BLaER1 treated with 17β-estradiol and CSF1 and Interleukin-3, amounts not matched to agents 10 nM and 100 nM (cell line): ENCODE results near the gene CCPG1.
"Not testable (repeated sequence)": the region's sequence is repeated elsewhere in the genome, so short reads cannot be mapped to it uniquely, and the experiment has no call there.

Experiments used
- H3K27ac ChIP-seq, 11 experiments: shearing (Covaris generic); formaldehyde crosslinking; 2 replicates each; pipeline ENCODE4 v1.8.1; 2022
- H3K27me3 ChIP-seq, 11 experiments: shearing (Covaris generic); formaldehyde crosslinking; 2 replicates each; pipeline ENCODE4 v1.8.1; 2022
- H3K36me3 ChIP-seq, 11 experiments: shearing (Covaris generic); formaldehyde crosslinking; 2 replicates each; pipeline ENCODE4 v1.8.1; 2022
- H3K4me1 ChIP-seq, 10 experiments: shearing (Covaris generic); formaldehyde crosslinking; 2 replicates each; pipeline ENCODE4 v1.8.1; 2022
- H3K4me2 ChIP-seq, 11 experiments: shearing (Covaris generic); formaldehyde crosslinking; 2 replicates each; pipeline ENCODE4 v1.8.1; 2022
- H3K4me3 ChIP-seq, 10 experiments: shearing (Covaris generic); formaldehyde crosslinking; 2 replicates each; pipeline ENCODE4 v1.8.1; 2022
- H3K9ac ChIP-seq, 11 experiments: shearing (Covaris generic); formaldehyde crosslinking; 2 replicates each; pipeline ENCODE4 v1.8.1; 2022
- H3K9me3 ChIP-seq, 11 experiments: shearing (Covaris generic); formaldehyde crosslinking; replicated peaks in 1 of 11; 2 replicates each; pipeline ENCODE4 v1.8.1; 2022
- H4K20me1 ChIP-seq, 11 experiments: shearing (Covaris generic); formaldehyde crosslinking; 2 replicates each; pipeline ENCODE4 v1.8.1; 2022
- Cebpa-rat ChIP-seq, 11 experiments: shearing (Covaris generic); IDR thresholded peaks; 2 replicates each; pipeline ENCODE4 v1.8.1; 2022

The CCPG1 gene

DNA sequence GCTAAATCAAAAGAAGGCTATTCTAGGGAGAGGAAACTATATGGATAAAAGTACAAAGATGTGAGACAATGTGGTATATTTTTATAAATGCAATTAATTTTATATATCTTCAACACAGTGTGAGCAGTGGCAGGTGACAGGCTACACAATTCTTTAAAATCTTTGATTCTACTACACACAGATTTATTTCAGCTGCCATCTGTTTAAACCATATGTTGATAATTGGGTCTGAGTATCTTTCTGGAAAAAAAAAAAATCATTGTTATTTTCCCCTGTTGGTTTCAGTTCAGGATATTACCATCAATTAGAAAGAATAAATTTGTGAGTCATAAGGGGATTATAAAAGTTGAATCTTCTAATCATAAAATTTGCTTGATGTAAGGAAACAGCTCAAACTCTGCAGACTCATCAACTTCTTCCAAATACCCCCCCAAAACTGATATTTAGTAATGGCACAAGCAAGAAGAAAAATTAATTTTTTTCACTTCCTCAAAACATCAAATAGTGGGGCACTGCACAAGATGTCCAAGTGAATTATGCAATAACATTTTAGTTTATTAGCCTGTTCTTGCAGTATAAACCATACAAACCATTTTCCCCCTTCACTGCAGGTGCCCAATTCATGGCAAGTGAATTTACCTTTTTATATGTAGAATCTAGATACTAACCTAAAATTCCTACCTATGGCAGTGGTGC, 12.2 kb upstream of the CCPG1 start:
- Histone ChIP-seq H3K4me2 (peak overlapping the region in 5 of 11 experiments; percentile 26 to 52 (median 41); a peak in 8 of 22 replicates), H3K27me3 (no peaks in the 10 kb centered on the region), H3K9me3 (no peaks in the 10 kb centered on the region), H4K20me1 (no peaks in the 10 kb centered on the region), H3K9ac (no peak overlapping the region), H3K27ac (no peak overlapping the region), H3K4me3 (no peak overlapping the region), H3K36me3 (peaks cover 0 to 8% (median 0%) of the 10 kb centered on the region in 11 experiments; a peak in 3 of 22 replicates), H3K4me1 (peaks cover 0 to 23% (median 4%) of the 10 kb centered on the region in 10 experiments; a peak in 9 of 20 replicates)
- no peak for TF ChIP-seq Cebpa-rat (IDR thresholded peaks at IDR 0.05)

DNA sequence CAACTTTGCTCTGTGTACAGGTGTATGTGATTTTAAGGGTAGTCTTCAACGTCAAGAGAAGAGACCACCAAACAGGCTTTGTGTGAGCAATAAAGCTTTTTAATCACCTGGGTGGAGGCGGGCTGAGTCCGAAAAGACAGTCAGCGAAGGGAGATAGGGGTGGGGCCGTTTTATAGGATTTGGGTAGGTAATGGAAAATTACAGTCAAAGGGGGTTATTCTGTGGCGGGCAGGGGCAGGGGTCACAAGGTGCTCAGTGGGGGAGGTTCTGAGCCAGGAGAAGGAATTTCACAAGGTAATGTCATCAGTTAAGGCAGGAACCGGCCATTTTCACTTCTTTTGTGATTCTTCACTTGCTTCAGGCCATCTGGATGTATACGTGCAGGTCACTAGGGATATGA, 9.5 kb upstream of the CCPG1 start:
- H3K27me3 ChIP-seq, H3K36me3 ChIP-seq, H3K9me3 ChIP-seq, H3K27ac ChIP-seq, H3K4me2 ChIP-seq, H3K4me3 ChIP-seq, H3K9ac ChIP-seq, H4K20me1 ChIP-seq: not testable (repeated sequence)
- H3K4me1 ChIP-seq, result peaks cover 0 to 23% (median 4%) of the 10 kb centered on the region in 10 experiments; a peak in 9 of 20 replicates

DNA sequence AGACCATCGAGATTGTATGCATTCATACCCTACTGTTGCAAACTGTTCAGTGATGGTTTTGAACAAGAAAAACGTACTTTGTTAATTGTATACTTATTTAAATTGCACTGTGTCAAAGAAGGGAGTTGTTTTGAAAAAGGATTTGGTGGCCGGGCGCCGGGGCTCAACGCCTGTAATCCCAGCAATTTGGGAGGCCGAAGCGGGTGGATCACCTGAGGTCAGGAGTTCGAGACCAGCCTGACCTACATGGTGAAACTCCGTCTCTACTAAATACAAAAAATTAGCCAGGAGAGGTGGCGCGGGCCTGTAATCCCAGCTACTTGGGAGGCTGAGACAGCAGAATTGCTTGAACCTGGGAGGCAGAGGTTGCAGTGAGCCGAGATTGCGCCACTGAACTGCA, 817 bp upstream of the CCPG1 start:
- Histone ChIP-seq H3K9ac (peak overlapping the region; percentile 86 to 94 (median 87)), H3K4me3 (peak overlapping the region; percentile 68 to 89 (median 83)), H3K4me2 (peak overlapping the region; percentile 79 to 92 (median 87)), H3K27ac (peak overlapping the region; percentile 38 to 93 (median 87); a peak in 21 of 22 replicates), H3K4me1 (peaks cover 32 to 49% (median 43%) of the 10 kb centered on the region in 10 experiments), H3K36me3 (peaks cover 0 to 16% (median 4%) of the 10 kb centered on the region in 11 experiments; a peak in 4 of 22 replicates)
- H3K9me3 ChIP-seq, H3K27me3 ChIP-seq, H4K20me1 ChIP-seq: not testable (repeated sequence)

DNA sequence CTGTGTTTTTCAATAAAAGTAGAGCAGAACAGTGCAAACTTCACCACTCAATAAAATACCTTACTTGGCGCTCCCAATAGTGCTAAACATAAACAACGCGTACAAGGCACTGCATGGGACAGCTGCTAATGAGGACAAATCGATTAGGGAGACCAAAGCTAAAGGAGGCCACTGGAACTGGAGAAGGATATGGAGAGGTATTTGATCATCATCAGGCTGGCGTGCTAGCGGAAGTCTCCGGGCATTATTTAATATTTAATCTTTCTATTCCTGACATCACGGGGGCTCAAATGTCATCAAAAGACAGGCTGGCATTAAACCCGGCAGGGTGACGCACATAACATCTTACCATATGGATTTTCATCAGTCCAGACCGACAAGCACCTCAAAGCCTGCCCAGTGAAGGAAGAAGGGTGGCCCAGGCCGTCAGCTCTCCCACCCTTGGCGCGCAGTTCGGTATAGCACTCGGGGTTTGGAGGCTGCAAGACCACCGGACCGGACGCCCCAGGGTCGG, 604 bp downstream of the CCPG1 start:
- peaks cover 0 to 16% (median 4%) of the 10 kb centered on the region in 11 experiments; a peak in 4 of 22 replicates for H3K36me3 ChIP-seq
- no peaks in the 10 kb centered on the region for H4K20me1 ChIP-seq
- peak overlapping the region; percentile 86 to 94 (median 87) for H3K9ac ChIP-seq
- H3K27me3 ChIP-seq, result no peaks in the 10 kb centered on the region
- peak overlapping the region; percentile 74 to 93 (median 87) for H3K4me2 ChIP-seq
- H3K9me3 ChIP-seq, result peaks cover 0 to 4% (median 0%) of the 10 kb centered on the region in 11 experiments; a peak in 1 of 22 replicates
- peak overlapping the region; percentile 68 to 89 (median 83) for H3K4me3 ChIP-seq
- H3K4me1 ChIP-seq, result peaks cover 46 to 63% (median 55%) of the 10 kb centered on the region in 10 experiments
- H3K27ac ChIP-seq, result peak overlapping the region; percentile 79 to 93 (median 88)
- no peak for TF ChIP-seq Cebpa-rat (IDR thresholded peaks at IDR 0.05)

DNA sequence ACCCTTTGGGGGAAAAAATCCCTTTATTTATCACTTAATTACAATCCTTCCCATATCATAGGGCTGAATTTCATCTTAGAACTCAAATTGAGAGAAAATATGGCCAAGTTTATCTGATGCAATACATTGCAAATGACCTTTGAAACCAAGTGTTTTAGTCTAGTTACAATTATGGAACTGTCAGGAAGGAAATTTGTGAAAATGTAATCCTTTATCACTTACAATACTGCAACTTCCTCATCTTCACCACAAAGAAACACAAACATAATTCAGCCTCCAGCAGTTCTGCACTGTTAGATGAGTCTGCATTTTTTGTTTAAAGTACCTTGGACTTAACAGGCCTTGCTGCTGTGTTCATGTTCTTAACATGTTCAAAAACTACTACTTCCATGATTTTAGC, 4.6 kb downstream of the CCPG1 start:
- peak in 4 of 11 experiments; percentile 31 to 86 (median 63); a peak in 6 of 22 replicates for TF ChIP-seq Cebpa-rat (IDR thresholded peaks at IDR 0.05)
- H3K9me3 ChIP-seq, result peaks cover 0 to 25% (median 11%) of the 10 kb centered on the region in 11 experiments; a peak in 12 of 22 replicates
- peak overlapping the region; percentile 55 to 93 (median 86); a peak in 20 of 22 replicates for H3K9ac ChIP-seq
- H3K27me3 ChIP-seq, result no peaks in the 10 kb centered on the region
- H3K4me1 ChIP-seq, result peaks cover 45 to 67% (median 59%) of the 10 kb centered on the region in 10 experiments
- peaks cover 6 to 39% (median 21%) of the 10 kb centered on the region in 11 experiments; a peak in 18 of 22 replicates for H3K36me3 ChIP-seq
- peak overlapping the region in 8 of 10 experiments; percentile 25 to 89 (median 57); a peak in 10 of 20 replicates for H3K4me3 ChIP-seq
- no peaks in the 10 kb centered on the region for H4K20me1 ChIP-seq
- peak overlapping the region; percentile 81 to 93 (median 88); a peak in 21 of 22 replicates for H3K27ac ChIP-seq
- peak overlapping the region; percentile 40 to 93 (median 85); a peak in 19 of 22 replicates for H3K4me2 ChIP-seq

DNA sequence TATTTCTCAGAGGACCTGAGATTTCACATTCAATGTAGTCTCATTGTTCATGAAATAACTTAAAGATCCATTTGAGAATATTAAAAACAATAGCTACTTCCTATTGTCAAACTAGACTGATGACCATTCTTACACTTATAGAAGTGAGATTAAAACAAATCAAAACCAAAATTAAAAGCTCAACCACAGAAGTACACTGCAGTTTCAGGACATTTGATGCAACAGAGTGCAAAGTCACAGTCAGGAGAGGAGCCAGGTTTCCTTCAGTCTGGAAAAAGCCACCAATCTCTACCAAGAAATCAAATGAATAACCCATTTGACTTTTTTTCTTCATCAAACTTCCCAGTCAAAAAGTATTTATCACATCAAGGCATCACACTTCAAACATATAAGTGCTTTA, 5.5 kb downstream of the CCPG1 start:
- Histone ChIP-seq H3K27ac (peak overlapping the region; percentile 81 to 93 (median 88); a peak in 21 of 22 replicates), H3K9me3 (peaks cover 0 to 33% (median 19%) of the 10 kb centered on the region in 11 experiments; a peak in 14 of 22 replicates), H3K36me3 (peaks cover 6 to 47% (median 27%) of the 10 kb centered on the region in 11 experiments; a peak in 18 of 22 replicates), H3K4me2 (peak overlapping the region; percentile 40 to 93 (median 85); a peak in 21 of 22 replicates), H3K9ac (peak overlapping the region; percentile 55 to 93 (median 86); a peak in 21 of 22 replicates), H4K20me1 (no peaks in the 10 kb centered on the region; a peak in 1 of 22 replicates), H3K4me3 (peak overlapping the region in 6 of 10 experiments; percentile 32 to 89 (median 58); a peak in 12 of 20 replicates), H3K4me1 (peaks cover 45 to 67% (median 59%) of the 10 kb centered on the region in 10 experiments), H3K27me3 (no peaks in the 10 kb centered on the region)
- TF ChIP-seq Cebpa-rat (IDR thresholded peaks at IDR 0.05), result no peak

DNA sequence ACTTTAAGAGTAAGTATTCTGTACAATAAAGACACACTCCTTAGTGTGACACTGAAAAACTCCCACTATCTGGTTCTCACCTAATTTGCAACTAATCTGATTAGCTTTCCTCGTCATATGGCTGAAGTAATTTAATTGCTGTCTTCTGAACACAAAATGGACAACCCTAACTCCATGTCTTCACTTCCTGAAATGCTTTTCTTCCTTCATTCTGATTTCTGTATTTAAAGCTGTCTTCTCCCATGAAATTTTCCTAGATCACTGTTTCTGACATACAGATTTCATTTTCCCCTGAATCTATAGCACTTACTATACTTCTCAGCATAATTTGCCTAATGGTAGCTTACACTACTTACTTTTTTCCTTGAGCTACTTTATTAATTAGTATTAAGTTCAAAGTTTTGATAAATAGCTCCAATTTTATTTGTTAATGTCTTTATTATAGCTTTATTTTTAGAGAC, 6.3 kb downstream of the CCPG1 start:
- no peak for TF ChIP-seq Cebpa-rat (IDR thresholded peaks at IDR 0.05)
- Histone ChIP-seq H3K27me3 (no peaks in the 10 kb centered on the region), H3K4me1 (peaks cover 37 to 64% (median 58%) of the 10 kb centered on the region in 10 experiments), H3K9me3 (peaks cover 0 to 42% (median 28%) of the 10 kb centered on the region in 11 experiments; a peak in 17 of 22 replicates), H3K4me2 (peak overlapping the region; percentile 40 to 93 (median 85); a peak in 20 of 22 replicates), H3K9ac (peak overlapping the region in 8 of 11 experiments; percentile 55 to 93 (median 86); a peak in 9 of 22 replicates), H4K20me1 (no peaks in the 10 kb centered on the region; a peak in 1 of 22 replicates), H3K36me3 (peaks cover 6 to 56% (median 35%) of the 10 kb centered on the region in 11 experiments; a peak in 20 of 22 replicates), H3K4me3 (peak overlapping the region in 3 of 10 experiments; percentile 32 to 89 (median 82); a peak in 4 of 20 replicates), H3K27ac (peak overlapping the region; percentile 81 to 93 (median 88); a peak in 21 of 22 replicates)

DNA sequence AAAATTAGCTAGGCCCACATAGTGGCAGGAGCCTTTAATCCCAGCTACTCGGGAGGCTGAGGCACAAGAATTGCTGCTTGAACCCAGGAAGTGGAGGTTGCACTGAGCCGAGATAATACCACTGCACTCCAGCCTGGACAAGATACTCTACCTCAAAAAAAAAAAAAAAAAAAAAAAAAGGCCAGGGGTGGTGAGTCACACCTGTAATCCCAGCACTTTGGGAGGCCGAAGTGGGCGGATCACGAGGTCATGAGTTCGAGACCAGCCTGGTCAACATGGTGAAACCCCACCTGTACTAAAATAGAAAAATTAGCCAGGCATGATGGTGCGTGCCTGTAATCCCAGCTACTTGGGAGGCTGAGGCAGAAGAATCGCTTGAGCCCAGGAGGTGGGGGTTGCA, 8.1 kb downstream of the CCPG1 start:
- H3K9me3 ChIP-seq, result peaks cover 6 to 60% (median 43%) of the 10 kb centered on the region in 11 experiments
- H3K4me2 ChIP-seq, result peak overlapping the region in 1 of 11 experiments; percentile 11; a peak in 1 of 22 replicates
- peaks cover 6 to 65% (median 51%) of the 10 kb centered on the region in 11 experiments; a peak in 20 of 22 replicates for H3K36me3 ChIP-seq
- not testable (repeated sequence) for H3K9ac ChIP-seq, H3K4me3 ChIP-seq, H3K27me3 ChIP-seq, H3K27ac ChIP-seq
- peaks cover 0 to 13% (median 0%) of the 10 kb centered on the region in 11 experiments; a peak in 4 of 22 replicates for H4K20me1 ChIP-seq
- peaks cover 27 to 46% (median 40%) of the 10 kb centered on the region in 10 experiments for H3K4me1 ChIP-seq
